ENCODE results near the gene SPATA17. TPM values are rescaled to one million over a fixed set of nuclear protein-coding genes. Genes with fewer than 3 reads are reported as not detected.
"Not testable (repeated sequence)": the region's sequence is repeated elsewhere in the genome, so short reads cannot be mapped to it uniquely, and the experiment has no call there.

SPATA17 gene
- total RNA-seq (not detected in 2 replicates), polyA plus RNA-seq (not detected in 2 replicates), polyA minus RNA-seq (0.53 TPM in 1 of 2 replicates, not detected in the other), Bru-seq, nascent RNA (percentile 10 among the genes with signal in this experiment), BruChase-seq, experiment 1, labeled RNA remaining after a 6-hour chase (percentile 4 among the genes with signal in this experiment), BruChase-seq, experiment 2, labeled RNA remaining after a 2-hour chase (percentile 10 among the genes with signal in this experiment)
- polyA plus RNA-seq (2011; cell fraction: cytosol; rRNA removed): 0.05 and 0.06 TPM in 2 replicates
- polyA plus RNA-seq (2011; cell fraction: nucleus; rRNA removed): 0.11 TPM in 1 of 2 replicates, not detected in the other
- polyA plus RNA-seq (2012): not detected in 2 replicates
- not detected for polyA minus RNA-seq (2011; cell fraction: cytosol; rRNA and poly(A)+ RNA removed)
- not detected in 2 replicates for polyA minus RNA-seq (2011; cell fraction: nucleus; rRNA and poly(A)+ RNA removed)
- long read RNA-seq: 0 reads

- FAIRE-seq (peak; percentile 96), DNase-seq (ENCODE audit: low read depth, low spot score) (peak; percentile 90)
- peaks cover 22% of the 10 kb centered on the region for H3K4me1 ChIP-seq (ENCODE audit: control insufficient read depth, extremely low read depth, insufficient read depth, low read length)
- ChIA-PET POLR2A (interaction anchor here (0.5 to 0.8 kb wide), 3 partner anchors 143 to 312 kb away, joined by 3 read pairs; no protein-coding TSS in a partner anchor), CTCF (interaction anchor here (0.9 to 1.5 kb wide), 5 partner anchors 9 to 30 kb away, joined by 3 to 6 read pairs (median 5); no protein-coding TSS in a partner anchor)
- intact Hi-C loops (cut with micrococcal nuclease) (loop anchor here (2.0 kb wide), 1 partner anchor 104 kb away; no protein-coding TSS in a partner anchor), dilution Hi-C loops (cut with MboI; ENCODE audit: extremely low pct_ligation_motif_present, low sequenced_read_pairs) (no loop called here)
- peaks cover 2% of the 10 kb centered on the region for H4K20me1 ChIP-seq (replicated peaks; ENCODE audit: control insufficient read depth, extremely low read depth, insufficient read depth, low read length)
- no peaks in the 10 kb centered on the region for H3K27me3 ChIP-seq (ENCODE audit: control insufficient read depth in 2 of 2, insufficient read depth in 2 of 2, low read length in 2 of 2)
- H3K36me3 ChIP-seq (ENCODE audit: control insufficient read depth in 2 of 2, extremely low read depth in 1 of 2, insufficient read depth in 2 of 2, low read length in 2 of 2): no peaks in the 10 kb centered on the region
- TF ChIP-seq GATA2 (IDR thresholded peaks at IDR 0.05; ENCODE audit: insufficient read depth, insufficient read length, low read depth, low read length) (no peak), POLR2A (IDR thresholded peaks at IDR 0.05; ENCODE audit: low read depth, low read length) (peak; percentile 91), FOS (IDR thresholded peaks at IDR 0.05; ENCODE audit: borderline replicate concordance, insufficient read depth, low read length) (no peak), JUN (IDR thresholded peaks at IDR 0.05; ENCODE audit: borderline replicate concordance, insufficient read depth, insufficient read length, low read depth) (no peak), MYC (IDR thresholded peaks at IDR 0.05; ENCODE audit: low read depth, low read length) (no peak), POLR2AphosphoS5 (IDR thresholded peaks at IDR 0.05; ENCODE audit: insufficient read depth, low read depth, low read length) (peak; percentile 74), CTCF (IDR thresholded peaks at IDR 0.05; ENCODE audit: extremely low read depth in 1 of 2, insufficient read depth in 1 of 2, low read depth in 1 of 2, low read length in 2 of 2) (no peak), MAX (IDR thresholded peaks at IDR 0.05; ENCODE audit: insufficient read depth, insufficient read length) (peak; percentile 17), EZH2 (IDR thresholded peaks at IDR 0.05; ENCODE audit: borderline replicate concordance, low read depth, low read length, severe bottlenecking) (no peak)
- H3K9me3 ChIP-seq (replicated peaks; ENCODE audit: control insufficient read depth, insufficient read depth, low read length): no peaks in the 10 kb centered on the region
- H3K79me2 ChIP-seq (ENCODE audit: control insufficient read depth, insufficient read depth, low read length): peaks cover 31% of the 10 kb centered on the region
- peak within 1 kb of the TSS; percentile 83 for H3K4me2 ChIP-seq (ENCODE audit: insufficient read depth, low read length)
- peak within 1 kb of the TSS; percentile 98 for H3K27ac ChIP-seq (ENCODE audit: insufficient read depth, low read depth, low read length)
- H3K4me3 ChIP-seq (replicated peaks in 1 of 3; ENCODE audit: insufficient read depth in 1 of 3, low read depth in 1 of 3, low read length in 3 of 3): peak within 1 kb of the TSS; percentile 70 to 78 (median 71)
- H3K9ac ChIP-seq (replicated peaks; ENCODE audit: extremely low read depth, insufficient read depth, low read length): peak within 1 kb of the TSS; percentile 98
- no TSS peak for BruUV-seq (replicated peaks)
- no peaks in the 10 kb centered on the region for H3K9me1 ChIP-seq (replicated peaks; ENCODE audit: control insufficient read depth, extremely low read depth, insufficient read depth, low read length)
- H2AFZ ChIP-seq (ENCODE audit: low read depth, low read length): peak within 1 kb of the TSS; percentile 65
Measured at GRCh38 chr1:217630711-217631591, at the start of gene SPATA17, which contains the start of gene GPATCH2. Gene SPATA17 (plus strand): TSS chr1:217631344. CDS start chr1:217631379, 35 bp downstream. Gene GPATCH2 (minus strand): TSS chr1:217631090. CDS start chr1:217630971, 119 bp downstream.

GRCh38 chr1:217584286-217584811 is 46.8 kb upstream of the SPATA17 start:
- POLR2A ChIA-PET; H3K9me1 ChIP-seq (replicated peaks; ENCODE audit: control insufficient read depth, extremely low read depth, insufficient read depth, low read length); H3K36me3 ChIP-seq (ENCODE audit: control insufficient read depth in 2 of 2, extremely low read depth in 1 of 2, insufficient read depth in 2 of 2, low read length in 2 of 2); H3K4me2 ChIP-seq (ENCODE audit: insufficient read depth, low read length); FAIRE-seq; H3K4me1 ChIP-seq (ENCODE audit: control insufficient read depth, extremely low read depth, insufficient read depth, low read length); dilution Hi-C loops (cut with MboI; ENCODE audit: extremely low pct_ligation_motif_present, low sequenced_read_pairs); H3K9me3 ChIP-seq (replicated peaks; ENCODE audit: control insufficient read depth, insufficient read depth, low read length); H3K27me3 ChIP-seq (ENCODE audit: control insufficient read depth in 2 of 2, insufficient read depth in 2 of 2, low read length in 2 of 2); H3K27ac ChIP-seq (ENCODE audit: insufficient read depth, low read depth, low read length); CTCF ChIA-PET; H3K4me3 ChIP-seq (replicated peaks in 1 of 3; ENCODE audit: insufficient read depth in 1 of 3, low read depth in 1 of 3, low read length in 3 of 3); DNase-seq (ENCODE audit: low read depth, low spot score); H3K9ac ChIP-seq (replicated peaks; ENCODE audit: extremely low read depth, insufficient read depth, low read length); H3K79me2 ChIP-seq (ENCODE audit: control insufficient read depth, insufficient read depth, low read length); intact Hi-C loops (cut with micrococcal nuclease); BruUV-seq (replicated peaks); H4K20me1 ChIP-seq (replicated peaks; ENCODE audit: control insufficient read depth, extremely low read depth, insufficient read depth, low read length); H2AFZ ChIP-seq (ENCODE audit: low read depth, low read length): not testable (repeated sequence)
